Activated naive CD8-positive, alpha-beta T cell (primary cell): ENCODE data around the gene STING1.
"Not testable (repeated sequence)": the region's sequence is repeated elsewhere in the genome, so short reads cannot be mapped to it uniquely, and the experiment has no call there.

ENCODE experiments used
- H3K27ac Mint-ChIP-seq: one replicate; pipeline ENCODE4 v1.8.0; 2021; ENCODE audit warnings: mixed read lengths
- H3K27me3 Mint-ChIP-seq: one replicate; pipeline ENCODE4 v1.8.0; 2021; ENCODE audit warnings: mixed read lengths
- H3K36me3 Mint-ChIP-seq: one replicate; pipeline ENCODE4 v1.8.0; 2021; ENCODE audit warnings: mixed read lengths
- H3K4me1 Mint-ChIP-seq: one replicate; pipeline ENCODE4 v1.8.0; 2021; ENCODE audit warnings: low read depth, mixed read lengths
- H3K4me3 Mint-ChIP-seq: one replicate; pipeline ENCODE4 v1.8.0; 2021; ENCODE audit warnings: mild to moderate bottlenecking, mixed read lengths
- H3K9me3 Mint-ChIP-seq: one replicate; pipeline ENCODE4 v1.8.0; 2021; ENCODE audit warnings: low read depth, mixed read lengths

The STING1 gene

GRCh38 chr5:139443831-139444453 is 38.6 kb downstream of the STING1 start:
- H3K4me1 Mint-ChIP-seq, result peaks cover 52% of the 10 kb centered on the region
- no peaks in the 10 kb centered on the region for H3K36me3 Mint-ChIP-seq
- H3K27me3 Mint-ChIP-seq, result no peaks in the 10 kb centered on the region
- H3K9me3 Mint-ChIP-seq, result no peaks in the 10 kb centered on the region
- H3K4me3 Mint-ChIP-seq, result no peak overlapping the region
- peak overlapping the region; percentile 18 for H3K27ac Mint-ChIP-seq

GRCh38 chr5:139440416-139440815 is 42.1 kb downstream of the STING1 start:
- H3K27ac Mint-ChIP-seq, H3K4me3 Mint-ChIP-seq: not testable (repeated sequence)
- H3K4me1 Mint-ChIP-seq, result peaks cover 40% of the 10 kb centered on the region

GRCh38 chr5:139439013-139439903 is 43.3 kb downstream of the STING1 start, which contains the start of gene DNAJC18:
TSS of gene DNAJC18 (minus strand) at chr5:139439525. CDS start at chr5:139439445, 80 bp downstream.
- H3K27me3 Mint-ChIP-seq, result no peaks in the 10 kb centered on the region
- H3K36me3 Mint-ChIP-seq, result peaks cover 4% of the 10 kb centered on the region
- H3K27ac Mint-ChIP-seq, result peak within 1 kb of the TSS; percentile 99
- no peaks in the 10 kb centered on the region for H3K9me3 Mint-ChIP-seq
- H3K4me1 Mint-ChIP-seq, result peaks cover 39% of the 10 kb centered on the region
- H3K4me3 Mint-ChIP-seq, result peak within 1 kb of the TSS; percentile 98

More at GRCh38 chr5:139440416-139440815, 42.1 kb downstream of the STING1 start:
- H3K36me3 Mint-ChIP-seq, H3K27me3 Mint-ChIP-seq, H3K9me3 Mint-ChIP-seq: not testable (repeated sequence)

- Mint-ChIP-seq H3K36me3 (peaks cover 4% of the 10 kb centered on the region), H3K27ac (peak overlapping the region; percentile 66), H3K4me3 (peak overlapping the region; percentile 98), H3K27me3 (no peaks in the 10 kb centered on the region), H3K4me1 (peaks cover 33% of the 10 kb centered on the region), H3K9me3 (no peaks in the 10 kb centered on the region)
Measured at GRCh38 chr5:139438707-139439012, 43.9 kb downstream of the STING1 start.

- Mint-ChIP-seq H3K4me3 (no peak overlapping the region), H3K36me3 (peaks cover 4% of the 10 kb centered on the region), H3K27ac (no peak overlapping the region)
Measured at GRCh38 chr5:139435676-139436075, 46.9 kb downstream of the STING1 start.

GRCh38 chr5:139431706-139432105 is 50.9 kb downstream of the STING1 start:
- H3K4me3 Mint-ChIP-seq, result no peak overlapping the region
- H3K4me1 Mint-ChIP-seq, result peaks cover 15% of the 10 kb centered on the region
- H3K9me3 Mint-ChIP-seq, result no peaks in the 10 kb centered on the region
- H3K27ac Mint-ChIP-seq, result no peak overlapping the region
- no peaks in the 10 kb centered on the region for H3K27me3 Mint-ChIP-seq
- peaks cover 4% of the 10 kb centered on the region for H3K36me3 Mint-ChIP-seq

More at GRCh38 chr5:139435676-139436075, 46.9 kb downstream of the STING1 start:
- Mint-ChIP-seq H3K27me3 (no peaks in the 10 kb centered on the region), H3K4me1 (peaks cover 28% of the 10 kb centered on the region), H3K9me3 (no peaks in the 10 kb centered on the region)

- Mint-ChIP-seq H3K27ac (peak overlapping the region; percentile 58), H3K4me1 (peaks cover 15% of the 10 kb centered on the region), H3K27me3 (no peaks in the 10 kb centered on the region), H3K36me3 (peaks cover 4% of the 10 kb centered on the region), H3K4me3 (no peak overlapping the region), H3K9me3 (no peaks in the 10 kb centered on the region)
Measured at GRCh38 chr5:139430015-139430414, 52.5 kb downstream of the STING1 start.

GRCh38 chr5:139426203-139426885 is 56.2 kb downstream of the STING1 start:
- peaks cover 19% of the 10 kb centered on the region for H3K4me1 Mint-ChIP-seq
- H3K4me3 Mint-ChIP-seq, result no peak overlapping the region
- H3K36me3 Mint-ChIP-seq, result peaks cover 11% of the 10 kb centered on the region
- no peaks in the 10 kb centered on the region for H3K27me3 Mint-ChIP-seq
- H3K9me3 Mint-ChIP-seq, result no peaks in the 10 kb centered on the region
- H3K27ac Mint-ChIP-seq, result no peak overlapping the region
